Thoracic aorta (tissue), 2 donors: ENCODE results near the gene LRPPRC. TPM values are rescaled to one million over a fixed set of nuclear protein-coding genes. Genes with fewer than 3 reads are reported as not detected.

Experiments
- ATAC-seq: fragments of 150-250 bp; one replicate; pipeline ENCODE4 v1.8.0; 2017; ENCODE audit warnings: low read depth; ENCODE audit not compliant: insufficient number of reproducible peaks, low FRiP score
- DNase-seq: peaks from one replicate; pipeline ENCODE4 v3.0.0-alpha.2; 2020; ENCODE audit warnings: low spot score
- H3K27ac ChIP-seq, 2 donors: fragments of 200-600 bp; sonication (generic); 1 replicate in 1 of 2; 2 replicates in 1 of 2; pipeline ENCODE4 v1.5.1; 2016; ENCODE audit warnings: mild to moderate bottlenecking in 2 of 2, moderate library complexity in 2 of 2
- H3K27me3 ChIP-seq: fragments of 200-600 bp; sonication (generic); replicated peaks from 2 replicates; pipeline ENCODE4 v1.6.0; 2016; ENCODE audit warnings: mild to moderate bottlenecking; ENCODE audit not compliant: insufficient read depth
- H3K36me3 ChIP-seq: fragments of 200-600 bp; sonication (generic); one replicate; pipeline ENCODE4 v1.5.1; 2016
- H3K4me1 ChIP-seq, 2 donors: fragments of 200-600 bp; sonication (generic); 1 replicate in 1 of 2; 2 replicates in 1 of 2; pipeline versions ENCODE4 v1.5.1 to v1.6.0; 2016; ENCODE audit warnings: low read depth in 2 of 2, mild to moderate bottlenecking in 1 of 2; ENCODE audit not compliant: control insufficient read depth in 1 of 2
- H3K4me3 ChIP-seq: fragments of 200-600 bp; sonication (generic); 2 replicates; pipeline ENCODE4 v1.5.1; 2016; ENCODE audit warnings: mild to moderate bottlenecking
- H3K9me3 ChIP-seq: fragments of 200-600 bp; sonication (generic); 2 replicates; pipeline ENCODE4 v1.5.1; 2016
- CTCF ChIP-seq: fragments of 200-600 bp; sonication (generic); IDR thresholded peaks from one replicate; pipeline ENCODE4 v1.5.1; 2019; ENCODE audit warnings: antibody characterized with exemption
- total RNA-seq, 2 donors: library from RNA; depleted of rRNA; stranded (reverse); fragments of >200 nt; gene quantifications; one replicate each; pipeline versions ENCODE4 v1.1.0 to v1.2.3, GENCODE V29; 2016

The LRPPRC gene
- total RNA-seq, 2 donors from 2014 or later = 37.0 to 55.4 TPM

GRCh38 chr2:43998263-43998662 is 2.5 kb upstream of the LRPPRC start:
- Histone ChIP-seq H3K4me1 (peaks cover 13 to 20% of the 10 kb centered on the region in 2 donors), H3K36me3 (no peaks in the 10 kb centered on the region), H3K4me3 (no peak overlapping the region), H3K27me3 (no peaks in the 10 kb centered on the region), H3K9me3 (no peaks in the 10 kb centered on the region), H3K27ac (no peak overlapping the region)
- no peak for DNase-seq
- TF ChIP-seq CTCF = no peak
- no peak for ATAC-seq

- H3K27ac ChIP-seq = no peak overlapping the region
- no peaks in the 10 kb centered on the region for H3K9me3 ChIP-seq
- peaks cover 13 to 23% of the 10 kb centered on the region in 2 donors for H3K4me1 ChIP-seq
- no peak for TF ChIP-seq CTCF
- no peak for DNase-seq
- peaks cover 13% of the 10 kb centered on the region for H3K36me3 ChIP-seq
- H3K4me3 ChIP-seq = no peak overlapping the region
- ATAC-seq = no peak
- no peaks in the 10 kb centered on the region for H3K27me3 ChIP-seq
Measured at GRCh38 chr2:43993437-43993836, 2.4 kb downstream of the LRPPRC start.

GRCh38 chr2:43989545-43989944 is 6.2 kb downstream of the LRPPRC start:
- Histone ChIP-seq H3K9me3 (no peaks in the 10 kb centered on the region), H3K27me3 (no peaks in the 10 kb centered on the region), H3K4me1 (peaks cover 8 to 17% of the 10 kb centered on the region in 2 donors), H3K4me3 (no peak overlapping the region), H3K36me3 (peaks cover 13% of the 10 kb centered on the region), H3K27ac (no peak overlapping the region)
- DNase-seq = no peak
- TF ChIP-seq CTCF = no peak
- ATAC-seq = no peak

- DNase-seq (no peak), ATAC-seq (no peak)
- Histone ChIP-seq H3K27ac (no peak overlapping the region), H3K36me3 (peaks cover 3% of the 10 kb centered on the region), H3K27me3 (no peaks in the 10 kb centered on the region), H3K9me3 (no peaks in the 10 kb centered on the region), H3K4me3 (no peak overlapping the region), H3K4me1 (no peaks in the 10 kb centered on the region)
- TF ChIP-seq CTCF = no peak
Measured at GRCh38 chr2:43986600-43986999, 9.2 kb downstream of the LRPPRC start.

- DNase-seq = no peak
- TF ChIP-seq CTCF = no peak
- Histone ChIP-seq H3K27me3 (no peaks in the 10 kb centered on the region), H3K36me3 (peaks cover 3% of the 10 kb centered on the region), H3K4me1 (no peaks in the 10 kb centered on the region), H3K4me3 (no peak overlapping the region), H3K9me3 (no peaks in the 10 kb centered on the region), H3K27ac (no peak overlapping the region)
- ATAC-seq = no peak
Measured at GRCh38 chr2:43985359-43985758, 10.4 kb downstream of the LRPPRC start.
